H1 (cell line): Measurements from ENCODE around the gene DUSP9. TPM values are rescaled to one million over a fixed set of nuclear protein-coding genes. Genes with fewer than 3 reads are reported as not detected.

ENCODE experiments used
- CTCF ChIA-PET: fragments of 300-600 bp; sonication (Branson Sonifier 250); formaldehyde crosslinking; loops from one replicate; lab custom pipeline; 2021; ENCODE audit not compliant: partially characterized antibody; lab: Charles Lee
- POLR2A ChIA-PET: fragments of 300-600 bp; sonication (Branson Sonifier 250); formaldehyde crosslinking; loops from one replicate; lab custom pipeline; 2021; ENCODE audit warnings: inconsistent platforms; ENCODE audit not compliant: partially characterized antibody; lab: Charles Lee
- DNase-seq, 2 experiments: peaks; one replicate each; pipeline versions ENCODE4 v3.0.0 to v3.0.0-alpha.2; 2010 to 2022; ENCODE audit warnings: low spot score in 2 of 2, low read depth in 1 of 2, mixed read lengths in 1 of 2
- FAIRE-seq: peaks from 2 replicates; lab custom pipeline; 2011; peaks lifted over from hg19 to GRCh38; lab: Jason Lieb, UNC
- H2AFZ ChIP-seq: 2 replicates; pipeline ENCODE4 v1.8.1; 2012; ENCODE audit warnings: low read length, inconsistent platforms
- H2AK5ac ChIP-seq: 2 replicates; pipeline ENCODE4 v1.6.1; 2013; ENCODE audit warnings: low read depth, low read length
- H2BK120ac ChIP-seq: replicated peaks from 2 replicates; pipeline ENCODE3; 2013; ENCODE audit warnings: low read depth, low read length, inconsistent platforms
- H2BK12ac ChIP-seq: 2 replicates; pipeline ENCODE4 v1.6.1; 2013; ENCODE audit warnings: low read depth, low read length
- H2BK15ac ChIP-seq: 2 replicates; pipeline ENCODE4 v1.6.1; 2013; ENCODE audit warnings: low read length
- H2BK20ac ChIP-seq: 2 replicates; pipeline ENCODE4 v1.6.1; 2013; ENCODE audit warnings: low read length
- H2BK5ac ChIP-seq: 2 replicates; pipeline ENCODE4 v1.6.1; 2013; ENCODE audit warnings: low read depth, low read length
- H3K14ac ChIP-seq: 2 replicates; pipeline ENCODE4 v1.6.1; 2013; ENCODE audit warnings: inconsistent platforms; ENCODE audit not compliant: insufficient read length
- H3K18ac ChIP-seq: 2 replicates; pipeline ENCODE4 v1.6.1; 2013; ENCODE audit warnings: low read length; ENCODE audit errors: extremely low read depth
- H3K23ac ChIP-seq: 2 replicates; pipeline ENCODE4 v1.6.1; 2013; ENCODE audit warnings: inconsistent platforms; ENCODE audit not compliant: insufficient read length
- H3K23me2 ChIP-seq: 2 replicates; pipeline ENCODE4 v1.6.1; 2013; ENCODE audit warnings: low read depth, low read length
- H3K27ac ChIP-seq: 2 replicates; pipeline ENCODE4 v1.6.1; 2011; ENCODE audit warnings: low read depth, low read length, inconsistent platforms
- H3K27me3 ChIP-seq, 4 experiments: replicated peaks in 1 of 4; 1 replicate in 1 of 4; 2 replicates in 3 of 4; pipeline versions ENCODE4 v1.6.1 to v1.8.1; 2011 to 2013; ENCODE audit warnings: low read length in 3 of 4, mild to moderate bottlenecking in 3 of 4, inconsistent platforms in 2 of 4, mixed read lengths in 2 of 4, moderate library complexity in 1 of 4; ENCODE audit not compliant: control insufficient read depth in 3 of 4, insufficient read depth in 3 of 4; ENCODE audit errors: extremely low read depth in 1 of 4
- H3K36me3 ChIP-seq, 4 experiments: 2 replicates each; pipeline versions ENCODE4 v1.6.1 to v1.8.1; 2011 to 2013; ENCODE audit warnings: mild to moderate bottlenecking in 4 of 4, low read length in 3 of 4, moderate library complexity in 2 of 4, control low read depth in 1 of 4, inconsistent platforms in 1 of 4; ENCODE audit not compliant: insufficient read depth in 4 of 4, control insufficient read depth in 2 of 4
- H3K4ac ChIP-seq: replicated peaks from 2 replicates; pipeline ENCODE3; 2013; ENCODE audit warnings: low read length, low read depth, mixed read lengths, inconsistent platforms; ENCODE audit not compliant: insufficient read length
- H3K4me1 ChIP-seq, 4 experiments: replicated peaks in 1 of 4; 1 replicate in 1 of 4; 2 replicates in 3 of 4; pipeline versions ENCODE4 v1.6.1 to v1.8.1; 2011 to 2013; ENCODE audit warnings: low read length in 3 of 4, inconsistent platforms in 2 of 4, mixed read lengths in 1 of 4; ENCODE audit not compliant: insufficient read depth in 4 of 4, control insufficient read depth in 3 of 4
- H3K4me2 ChIP-seq, 2 experiments: 2 replicates each; pipeline versions ENCODE4 v1.6.1 to v1.8.1; 2011 to 2013; ENCODE audit warnings: low read depth in 2 of 2, low read length in 2 of 2, control low read depth in 1 of 2, inconsistent platforms in 1 of 2, mild to moderate bottlenecking in 1 of 2; ENCODE audit not compliant: insufficient read depth in 1 of 2
- H3K4me3 ChIP-seq, 4 experiments: fragments of 200-600, 300-600 bp in 1 of 4; sonication (generic), shearing (Covaris generic), sonication (Bioruptor Twin) in 1 of 4; 2 replicates each; pipeline versions ENCODE4 v1.5.1 to v1.8.1; 2011 to 2016; ENCODE audit warnings: low read length in 4 of 4, low read depth in 3 of 4, control low read depth in 2 of 4, inconsistent platforms in 2 of 4, mild to moderate bottlenecking in 2 of 4, mixed read lengths in 1 of 4, moderate library complexity in 1 of 4; ENCODE audit not compliant: insufficient read depth in 2 of 4; ENCODE audit errors: extremely low read depth in 1 of 4
- H3K56ac ChIP-seq: replicated peaks from 2 replicates; pipeline ENCODE3; 2013; ENCODE audit warnings: low read depth, mild to moderate bottlenecking, mixed read lengths, low read length, inconsistent platforms; ENCODE audit not compliant: insufficient read length
- H3K79me1 ChIP-seq: 2 replicates; pipeline ENCODE4 v1.6.1; 2013; ENCODE audit warnings: low read depth, low read length, control low read depth
- H3K79me2 ChIP-seq, 2 experiments: 2 replicates each; pipeline versions ENCODE4 v1.6.1 to v1.8.1; 2012 to 2013; ENCODE audit warnings: low read length in 2 of 2, mild to moderate bottlenecking in 2 of 2, inconsistent platforms in 1 of 2; ENCODE audit not compliant: insufficient read depth in 2 of 2, control insufficient read depth in 1 of 2
- H3K9ac ChIP-seq, 4 experiments: replicated peaks in 1 of 4; 1 replicate in 1 of 4; 2 replicates in 3 of 4; pipeline versions ENCODE4 v1.6.1 to v1.8.1; 2011 to 2013; ENCODE audit warnings: low read depth in 3 of 4, low read length in 3 of 4, control low read depth in 2 of 4, mild to moderate bottlenecking in 2 of 4, moderate library complexity in 2 of 4, inconsistent platforms in 1 of 4; ENCODE audit errors: extremely low read depth in 1 of 4
- H3K9me3 ChIP-seq, 2 experiments: 2 replicates each; pipeline versions ENCODE4 v1.6.1 to v1.8.1; 2012 to 2013; ENCODE audit warnings: mild to moderate bottlenecking in 2 of 2, moderate library complexity in 2 of 2, control low read depth in 1 of 2, inconsistent platforms in 1 of 2, low read depth in 1 of 2, low read length in 1 of 2, mixed read lengths in 1 of 2; ENCODE audit not compliant: insufficient read depth in 2 of 2
- H4K20me1 ChIP-seq, 2 experiments: replicated peaks in 1 of 2; 2 replicates each; pipeline versions ENCODE3 to v1.8.1; 2011 to 2013; ENCODE audit warnings: inconsistent platforms in 2 of 2, low read length in 2 of 2, mild to moderate bottlenecking in 1 of 2; ENCODE audit not compliant: insufficient read depth in 2 of 2, control insufficient read depth in 1 of 2
- H4K5ac ChIP-seq: 2 replicates; pipeline ENCODE4 v1.6.1; 2013; ENCODE audit warnings: low read length, low read depth, mixed read lengths, inconsistent platforms; ENCODE audit not compliant: insufficient read length
- H4K8ac ChIP-seq: 2 replicates; pipeline ENCODE4 v1.8.0; 2013; ENCODE audit warnings: mild to moderate bottlenecking, moderate library complexity, low read length, inconsistent platforms; ENCODE audit not compliant: insufficient read depth; ENCODE audit errors: extremely low read depth
- H4K91ac ChIP-seq: replicated peaks from 2 replicates; pipeline ENCODE3; 2013; ENCODE audit warnings: low read length, mixed read lengths, inconsistent platforms; ENCODE audit not compliant: insufficient read length
- CTCF ChIP-seq, 3 experiments: IDR thresholded peaks; 1 replicate in 2 of 3; 2 replicates in 1 of 3; pipeline versions ENCODE4 v1.5.1 to v1.6.1; 2011; ENCODE audit warnings: low read length in 3 of 3, mild to moderate bottlenecking in 3 of 3, inconsistent platforms in 2 of 3, low read depth in 1 of 3, moderate library complexity in 1 of 3; ENCODE audit not compliant: insufficient read depth in 1 of 3; ENCODE audit errors: control extremely low read depth in 1 of 3
- E2F6 ChIP-seq: IDR thresholded peaks from 2 replicates; pipeline ENCODE4 v1.6.1; 2012; ENCODE audit warnings: inconsistent platforms
- EP300 ChIP-seq, 2 experiments: IDR thresholded peaks; 1 replicate in 1 of 2; 2 replicates in 1 of 2; pipeline ENCODE4 v1.6.1; 2011 to 2012; ENCODE audit warnings: low read depth in 2 of 2, low read length in 2 of 2, mild to moderate bottlenecking in 2 of 2, borderline replicate concordance in 1 of 2, inconsistent platforms in 1 of 2, moderate library complexity in 1 of 2
- GABPA ChIP-seq: IDR thresholded peaks from 2 replicates; pipeline ENCODE4 v1.6.1; 2011; ENCODE audit warnings: mild to moderate bottlenecking, low read length, moderate library complexity, borderline replicate concordance; ENCODE audit not compliant: insufficient read depth
- SUZ12 ChIP-seq: fragments of 200-600 bp; sonication (generic); IDR thresholded peaks from 2 replicates; pipeline ENCODE4 v1.6.1; 2012; ENCODE audit warnings: mild to moderate bottlenecking, inconsistent platforms, low read length, moderate library complexity, mixed read lengths
- YY1 ChIP-seq: IDR thresholded peaks from 2 replicates; pipeline ENCODE4 v1.6.1; 2011; ENCODE audit warnings: low read depth, mild to moderate bottlenecking, low read length
- ZNF274 ChIP-seq: IDR thresholded peaks from 2 replicates; pipeline ENCODE4 v1.7.0; 2012; ENCODE audit warnings: low read length, borderline replicate concordance; ENCODE audit errors: extremely low read depth
- WGBS, 2 experiments: shearing (Covaris generic) in 1 of 2; methylation state at CpG; one replicate each; pipeline versions ENCODE4 v1.1.6 to v1.1.7; 2013 to 2015; ENCODE audit warnings: low lambda C conversion rate in 2 of 2, mixed read lengths in 2 of 2, inconsistent platforms in 1 of 2, low coverage in 1 of 2, missing lambda C conversion rate in 1 of 2; ENCODE audit not compliant: insufficient replicate concordance in 2 of 2, insufficient coverage in 1 of 2, insufficient read length in 1 of 2; ENCODE audit errors: extremely low coverage in 1 of 2, missing lambda C conversion rate in 1 of 2; 5-methylcytosine and 5-hydroxymethylcytosine counted together
- polyA plus RNA-seq, 7 experiments: library from polyadenylated mRNA; depleted of rRNA in 3 of 7; stranded (reverse) in 5 of 7; unstranded in 2 of 7; fragments of >200 nt in 5 of 7; fragments of 200-250 nt in 2 of 7; gene quantifications; 1 replicate in 5 of 7; 2 replicates in 1 of 7; 4 replicates in 1 of 7; pipeline versions ENCODE4 v1.2.1 to v1.2.3, GENCODE V29; 2011 to 2013; ENCODE audit warnings: missing spikeins in 2 of 7, mixed read lengths in 2 of 7
- total RNA-seq: library from RNA; stranded (reverse); fragmentation: NEBNext Ultra II Directional; extraction: Animal tissue kit (Norgen Biotek cat#: 25700); gene quantifications from 2 replicates; pipeline ENCODE4 v1.2.1, GENCODE V29; 2021

The DUSP9 gene
- total and polyA plus RNA-seq, 2 of the 8 experiments (the other 6 are each of a cell fraction or from before 2014, with no cell fraction given) = 0.80 to 1.1 TPM

GRCh38 chrX:153669174-153669890 lies 22.3 kb downstream of the DUSP9 start:
- H3K18ac ChIP-seq = no peak overlapping the region
- no peaks in the 10 kb centered on the region for H3K79me1 ChIP-seq
- H2BK20ac ChIP-seq = no peak overlapping the region
- H3K23ac ChIP-seq = no peak overlapping the region
- DNase-seq = peak in 1 of 2 experiments; percentile 70
- H3K14ac ChIP-seq = no peak overlapping the region
- H4K8ac ChIP-seq = no peak overlapping the region
- no peak overlapping the region for H2BK120ac ChIP-seq
- H3K56ac ChIP-seq = no peak overlapping the region
- no peak overlapping the region for H2AK5ac ChIP-seq
- H3K9me3 ChIP-seq = no peaks in the 10 kb centered on the region
- FAIRE-seq = no peak
- no peak overlapping the region for H3K4me2 ChIP-seq
- H4K20me1 ChIP-seq = no peaks in the 10 kb centered on the region
- H3K4me3 ChIP-seq = no peak overlapping the region
- H2BK5ac ChIP-seq = no peak overlapping the region
- H2AFZ ChIP-seq = no peak overlapping the region
- CTCF ChIA-PET = interaction anchor here (0.6 to 28.7 kb wide), 33 partner anchors 10 to 197 kb away, joined by 3 to 408 read pairs (median 5); partner anchors contain the start of genes DUSP9 and SLC6A8
- H3K79me2 ChIP-seq = no peaks in the 10 kb centered on the region
- no peak overlapping the region for H3K9ac ChIP-seq
- peaks cover 0 to 5% (median 0%) of the 10 kb centered on the region in 4 experiments; a peak in 2 of 7 replicates for H3K4me1 ChIP-seq
- no peak overlapping the region for H4K91ac ChIP-seq
- no peak overlapping the region for H3K4ac ChIP-seq
- POLR2A ChIA-PET = interaction anchor here (1.0 to 1.4 kb wide), 3 partner anchors 15 to 50 kb away, joined by 3 to 4 read pairs (median 4); no protein-coding TSS in a partner anchor
- no peak overlapping the region for H2BK12ac ChIP-seq
- no peak overlapping the region for H4K5ac ChIP-seq
- no peaks in the 10 kb centered on the region; the same call in 1 of the 2 replicates for H3K23me2 ChIP-seq
- no peak overlapping the region for H2BK15ac ChIP-seq
- no peaks in the 10 kb centered on the region for H3K36me3 ChIP-seq
- peaks cover 0 to 2% (median under 1%) of the 10 kb centered on the region in 4 experiments; a peak in 2 of 7 replicates for H3K27me3 ChIP-seq
- H3K27ac ChIP-seq = no peak overlapping the region
- 56% methylated on average over 5 of the region's 17 CpGs; no CpG with 5 or more reads in 1 of the 2 experiments for WGBS, 2 experiments
- TF ChIP-seq ZNF274 = no peak
- no peak for TF ChIP-seq GABPA
- TF ChIP-seq CTCF (IDR thresholded peaks at IDR 0.05; ENCODE audit: control extremely low read depth in 1 of 3, insufficient read depth in 1 of 3, low read depth in 1 of 3, low read length in 3 of 3) = peak in 2 of 3 experiments; percentile 58 to 60; a peak in 3 of 4 replicates
- TF ChIP-seq YY1 = 0 out of 2 replicates have a peak, but pooled peaks have one; percentile 59
- no peak for TF ChIP-seq EP300 (IDR thresholded peaks at IDR 0.05; ENCODE audit: borderline replicate concordance in 1 of 2, low read depth in 2 of 2, low read length in 2 of 2)
- no peak for TF ChIP-seq SUZ12
- TF ChIP-seq E2F6 = 0 out of 2 replicates have a peak, but pooled peaks have one; percentile 16
